Lung microvascular endothelial cell (primary cell): Measurements from ENCODE around the gene TRIM61. TPM values are rescaled to one million over a fixed set of nuclear protein-coding genes. Genes with fewer than 3 reads are reported as not detected.
"Not testable (repeated sequence)": the region's sequence is repeated elsewhere in the genome, so short reads cannot be mapped to it uniquely, and the experiment has no call there.

ENCODE experiments used
- DNase-seq, 2 donors: peaks; one replicate each; pipeline versions ENCODE4 v3.0.0 to v3.0.0-alpha.2; 2010; ENCODE audit warnings: low read depth in 2 of 2
- total RNA-seq: library from RNA; depleted of rRNA; stranded (reverse); fragments of >200 nt; gene quantifications from 2 replicates; pipeline ENCODE4 v1.2.1, GENCODE V29; 2014

Gene TRIM61
- total RNA-seq, result not detected in 2 replicates

DNA sequence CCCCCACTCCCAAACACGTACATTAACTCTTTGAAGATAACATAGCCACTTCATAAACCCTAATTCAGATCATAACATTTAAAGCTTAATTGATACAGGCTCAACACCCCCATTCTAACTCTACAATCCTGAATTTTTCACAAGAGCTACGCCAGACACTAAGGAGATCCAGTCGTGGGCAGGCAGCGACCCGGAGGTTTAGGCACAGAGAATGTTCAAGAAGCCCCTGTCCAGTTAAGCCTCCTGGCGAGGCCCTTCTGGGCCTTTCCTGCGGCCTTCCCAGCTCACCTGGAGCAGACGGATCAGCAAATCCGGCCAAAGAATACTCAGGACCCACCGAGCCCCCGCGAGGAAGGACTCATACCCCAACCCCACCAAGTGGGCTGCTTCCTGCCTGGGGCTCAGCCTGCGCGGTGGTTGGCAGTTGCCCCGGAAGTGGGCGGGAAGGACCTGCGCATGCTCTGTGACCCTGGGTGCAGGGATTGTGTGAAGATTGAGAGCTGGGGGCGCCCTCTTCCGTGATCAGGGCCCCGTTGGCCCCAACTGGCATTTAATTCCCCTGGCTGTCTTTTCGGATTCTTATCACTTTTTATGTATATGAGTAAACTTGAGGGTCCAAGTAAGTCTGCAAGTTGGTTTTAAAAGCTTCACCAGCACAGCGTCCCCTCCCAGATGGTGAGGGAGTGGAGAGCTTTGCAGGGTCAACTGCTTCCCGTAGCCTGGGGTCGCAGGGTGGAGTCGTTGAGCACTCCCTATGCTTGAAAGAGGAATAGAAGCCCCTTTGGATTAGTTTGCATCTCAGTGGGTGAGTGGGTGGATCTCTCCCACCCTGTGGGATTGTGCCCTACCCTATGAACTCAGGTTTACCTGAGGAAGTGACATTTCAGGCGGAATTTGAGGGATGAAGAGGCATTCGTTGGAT, at the start of gene TRIM61:
Gene TRIM61, minus strand, starts transcription at position 415 of the 922 bp plus-strand sequence. CDS start 7,655 bp downstream, outside the sequence.
- DNase-seq, result no peak

DNA sequence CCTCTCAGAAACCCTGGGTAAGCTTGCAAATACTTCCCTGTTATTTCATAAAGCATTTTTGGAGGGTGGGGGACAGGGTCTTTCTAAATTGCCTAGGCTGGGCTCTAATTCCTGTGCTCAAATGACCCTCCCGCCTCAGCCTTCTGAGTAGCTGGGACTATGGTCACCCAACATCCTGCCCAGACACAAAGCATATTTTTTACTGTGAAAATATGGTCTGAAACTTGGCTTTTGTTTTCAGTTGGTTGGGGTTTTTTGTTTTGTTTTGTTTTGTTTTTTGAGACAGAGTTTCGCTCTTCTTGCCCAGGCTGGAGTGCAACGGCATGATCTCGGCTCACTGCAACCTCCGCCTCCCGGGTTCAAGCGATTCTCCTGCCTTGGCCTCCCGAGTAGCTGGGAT, 48.3 kb upstream of the TRIM61 start:
- not testable (repeated sequence) for DNase-seq

DNA sequence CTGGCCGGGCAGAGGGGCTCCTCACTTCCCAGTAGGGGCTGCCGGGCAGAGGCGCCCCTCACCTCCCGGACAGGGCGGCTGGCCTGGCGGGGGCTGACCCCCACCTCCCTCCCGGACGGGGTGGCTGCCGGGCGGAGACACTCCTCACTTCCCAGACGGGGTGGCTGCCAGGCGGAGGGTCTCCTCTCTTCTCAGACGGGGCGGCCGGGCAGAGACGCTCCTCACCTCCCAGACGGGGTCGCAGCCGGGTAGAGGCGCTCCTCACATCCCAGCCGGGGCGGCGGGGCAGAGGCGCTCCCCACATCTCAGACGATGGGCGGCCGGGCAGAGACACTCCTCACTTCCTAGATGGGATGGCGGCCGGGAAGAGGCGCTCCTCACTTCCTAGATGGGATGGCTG, 42.5 kb upstream of the TRIM61 start:
- DNase-seq, result not testable (repeated sequence)

DNA sequence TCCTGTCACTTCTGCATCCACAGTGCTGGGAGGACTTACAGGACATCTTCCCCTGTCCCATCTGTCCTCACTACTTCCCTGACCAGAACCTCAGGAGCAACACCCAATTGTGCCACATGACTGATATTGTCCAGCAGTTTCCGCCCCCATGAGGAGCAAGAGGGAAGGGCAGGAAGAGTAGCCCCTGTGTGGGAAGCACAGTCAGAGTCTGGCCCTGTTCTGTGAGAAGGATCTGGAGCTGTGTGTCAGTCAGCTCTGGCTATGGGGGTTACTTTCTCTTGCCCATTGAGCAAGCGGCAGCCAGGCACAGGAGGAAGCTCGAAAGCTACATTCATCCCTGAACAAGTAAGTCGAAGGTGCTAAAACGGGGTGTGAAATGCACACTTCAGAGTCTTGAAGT, 39.5 kb upstream of the TRIM61 start:
- peak in 1 of 2 donors; percentile 1 for DNase-seq

DNA sequence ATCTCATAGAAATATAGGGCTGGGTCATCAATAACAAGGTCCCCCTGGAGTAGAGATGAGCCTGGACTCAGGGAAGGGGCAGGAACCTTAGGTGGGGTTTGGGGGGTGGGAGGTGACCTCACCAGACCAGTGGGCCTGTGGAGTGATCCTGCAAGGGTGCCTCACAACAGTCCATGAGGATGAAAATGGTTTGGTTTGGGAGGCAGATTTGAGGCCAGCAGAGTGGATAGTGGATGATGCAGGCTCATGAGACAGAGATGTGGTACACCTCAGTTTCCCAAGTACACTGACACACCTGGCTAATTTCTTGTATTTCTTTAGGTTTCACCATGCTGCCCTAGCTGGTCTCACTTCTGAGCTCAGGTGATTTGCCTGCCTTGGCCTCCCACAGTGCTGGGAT, 36.2 kb upstream of the TRIM61 start:
- no peak for DNase-seq

DNA sequence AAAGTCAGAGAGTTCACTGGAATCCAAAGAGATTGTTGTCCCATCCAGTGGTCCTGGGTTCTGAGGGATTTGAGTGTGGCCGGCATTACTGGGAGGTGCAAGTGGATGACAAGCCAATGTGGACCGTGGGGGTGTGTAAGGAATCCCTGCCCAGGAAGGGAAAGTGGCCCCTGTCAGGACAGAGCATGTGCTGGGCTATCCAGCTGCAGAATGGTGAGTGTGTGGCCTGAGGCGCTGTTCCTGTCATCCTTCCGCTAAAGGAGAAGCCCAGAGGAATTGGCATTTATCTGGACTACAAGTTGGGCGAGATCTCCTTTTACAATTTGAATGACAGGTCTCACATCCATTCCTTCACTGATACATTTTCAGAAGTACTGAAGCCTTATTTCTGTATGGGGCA, 33.9 kb upstream of the TRIM61 start:
- no peak for DNase-seq

DNA sequence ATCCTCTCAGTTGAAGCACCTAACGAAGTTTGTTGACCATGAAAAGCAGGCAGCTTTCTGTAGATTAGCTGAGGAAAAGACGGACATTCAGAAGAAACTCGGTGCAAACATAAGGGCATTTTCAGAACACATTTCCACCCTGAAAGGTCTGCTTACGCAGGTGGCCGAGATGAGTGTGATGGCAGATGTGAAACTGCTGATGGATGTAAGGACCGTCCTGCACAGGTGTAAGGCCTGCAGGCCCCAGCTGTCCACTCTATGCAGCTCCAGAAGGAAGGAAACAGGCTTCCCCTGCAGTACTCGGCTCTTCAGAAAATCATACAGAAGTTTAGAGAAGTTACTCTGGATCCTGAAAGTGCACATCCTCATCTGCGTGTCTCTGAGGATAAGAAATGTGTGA, 33.5 kb upstream of the TRIM61 start:
- DNase-seq, result no peak

DNA sequence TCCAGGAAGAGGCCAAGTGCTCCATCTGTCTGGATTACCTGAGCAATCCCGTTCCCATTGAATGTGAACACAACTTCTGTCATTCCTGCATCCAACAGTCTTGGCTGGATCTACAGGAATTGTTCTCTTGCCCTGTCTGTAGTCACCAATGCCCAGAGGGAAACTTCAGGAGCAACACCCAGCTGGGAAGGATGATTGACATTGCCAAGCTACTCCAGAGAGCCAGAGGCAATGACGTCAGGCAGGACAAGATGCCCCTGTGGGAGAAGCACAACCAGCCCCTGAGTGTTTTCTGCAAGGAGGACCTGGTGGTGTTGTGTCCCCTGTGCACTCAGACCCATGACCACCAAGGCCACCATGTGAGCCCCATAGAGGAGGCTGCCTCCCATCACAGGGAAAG, 33.0 kb upstream of the TRIM61 start:
- DNase-seq, result no peak

DNA sequence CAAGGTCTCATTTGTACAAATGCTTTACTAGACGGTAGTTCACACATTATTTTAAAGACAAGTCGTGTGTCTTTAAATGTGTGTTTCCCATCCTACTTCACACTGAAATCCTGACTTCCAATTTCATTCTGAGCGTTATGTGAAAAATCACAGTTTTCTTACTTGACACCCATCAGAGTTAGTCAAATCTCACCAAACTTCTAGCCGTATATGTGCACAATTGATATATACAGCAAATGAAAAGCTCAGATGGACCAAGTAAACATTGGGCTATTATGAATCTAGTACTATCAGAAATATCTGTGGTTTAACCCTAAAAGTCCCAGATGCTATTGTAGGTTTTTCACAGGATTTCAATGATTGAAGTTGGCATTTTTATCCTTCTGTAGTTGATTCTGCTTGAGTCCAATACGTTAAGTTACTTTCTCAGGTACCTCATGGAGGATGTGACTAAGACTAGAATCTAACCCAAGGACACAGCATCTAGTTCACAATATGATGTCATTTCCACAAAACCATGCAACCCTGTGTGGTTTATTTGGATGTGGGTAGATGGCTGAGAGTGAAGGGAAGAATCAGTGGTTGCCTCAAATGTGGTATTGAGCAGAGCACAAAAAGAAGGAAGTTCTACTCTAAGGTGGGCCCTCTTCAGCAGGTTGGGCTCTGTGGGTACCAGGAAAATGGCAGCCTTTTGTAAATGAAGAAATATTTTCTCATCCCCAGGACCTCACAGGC, 32.2 kb upstream of the TRIM61 start:
- no peak for DNase-seq

DNA sequence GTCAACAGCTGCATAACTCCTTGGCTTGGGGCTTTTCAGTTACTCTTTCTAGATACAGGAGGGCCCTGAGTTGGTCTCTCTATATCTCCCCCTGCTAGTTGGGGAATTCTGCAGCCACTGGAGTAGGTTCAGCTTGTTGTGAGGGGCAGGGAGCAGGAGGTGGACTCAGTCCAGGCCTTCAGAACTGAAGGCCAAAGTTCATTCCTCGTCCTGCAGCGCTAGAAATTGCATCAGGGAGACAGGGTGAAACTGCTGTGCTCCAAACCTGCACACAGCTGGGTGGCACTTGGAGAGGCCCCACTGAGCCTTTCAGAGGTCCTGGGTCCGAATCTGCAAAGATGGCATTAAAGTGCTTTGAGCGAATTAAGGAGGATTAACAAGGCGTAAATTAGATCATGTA, 29.4 kb upstream of the TRIM61 start:
- DNase-seq, result no peak

DNA sequence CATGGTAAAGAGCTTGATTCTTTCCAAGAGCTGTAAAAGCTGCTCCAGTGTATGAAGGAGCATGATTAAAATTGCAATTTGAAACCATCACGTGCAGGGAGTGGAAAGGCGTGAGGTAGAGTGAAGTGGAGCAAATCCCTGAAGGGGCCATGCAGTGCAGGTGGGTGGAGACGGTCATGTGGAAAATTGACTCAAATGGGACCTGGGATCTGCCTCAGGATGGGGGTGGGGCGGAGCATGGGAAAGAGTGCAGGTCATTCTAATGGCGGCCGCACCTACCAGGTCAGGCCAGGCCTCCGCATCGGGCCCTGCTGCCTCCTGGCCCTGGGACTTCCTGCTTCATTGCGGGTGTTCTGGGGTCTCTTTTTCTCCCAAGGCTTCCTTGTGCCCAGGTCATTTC, 29.0 kb upstream of the TRIM61 start:
- no peak for DNase-seq

DNA sequence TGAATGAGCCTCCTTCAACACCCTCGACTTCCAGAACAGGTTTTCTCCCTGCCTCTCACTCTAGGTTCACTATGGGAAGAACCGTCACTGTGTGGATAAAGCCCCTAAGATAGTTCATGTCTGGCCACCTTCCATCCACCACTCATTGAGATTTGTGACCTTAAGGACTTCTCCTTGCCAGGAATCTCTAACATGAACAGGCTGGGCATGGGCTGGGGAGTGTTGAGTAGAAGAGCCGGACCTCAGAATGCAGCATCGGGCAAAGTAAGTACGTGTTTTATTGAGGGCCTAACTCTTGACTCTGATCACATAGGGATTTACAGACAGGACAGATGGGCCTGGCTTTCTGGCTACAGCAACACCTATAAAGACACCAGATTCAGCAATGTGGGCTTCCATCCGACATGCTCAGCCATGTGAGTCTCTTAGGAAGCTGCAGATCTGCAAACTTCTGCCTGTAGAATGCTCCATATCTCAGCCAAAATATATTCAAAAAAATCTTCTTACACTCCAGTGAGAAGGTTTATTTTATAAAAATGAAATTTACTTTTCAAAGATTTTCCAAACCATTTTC, 28.0 kb upstream of the TRIM61 start:
- no peak for DNase-seq

DNA sequence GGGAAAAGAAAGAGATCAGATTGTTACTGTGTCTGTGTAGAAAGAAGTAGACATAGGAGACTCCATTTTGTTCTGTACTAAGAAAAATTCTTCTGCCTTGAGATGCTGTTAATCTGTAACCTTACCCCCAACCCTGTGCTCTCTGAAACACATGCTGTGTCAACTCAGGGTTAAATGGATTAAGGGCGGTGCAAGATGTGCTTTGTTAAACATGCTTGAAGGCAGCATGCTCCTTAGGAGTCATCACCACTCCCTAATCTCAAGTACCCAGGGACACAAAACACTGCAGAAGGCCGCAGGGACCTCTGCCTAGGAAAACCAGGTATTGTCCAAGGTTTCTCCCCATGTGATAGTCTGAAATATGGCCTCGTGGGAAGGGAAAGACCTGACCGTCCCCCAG, 24.5 kb upstream of the TRIM61 start:
- not testable (repeated sequence) for DNase-seq

DNA sequence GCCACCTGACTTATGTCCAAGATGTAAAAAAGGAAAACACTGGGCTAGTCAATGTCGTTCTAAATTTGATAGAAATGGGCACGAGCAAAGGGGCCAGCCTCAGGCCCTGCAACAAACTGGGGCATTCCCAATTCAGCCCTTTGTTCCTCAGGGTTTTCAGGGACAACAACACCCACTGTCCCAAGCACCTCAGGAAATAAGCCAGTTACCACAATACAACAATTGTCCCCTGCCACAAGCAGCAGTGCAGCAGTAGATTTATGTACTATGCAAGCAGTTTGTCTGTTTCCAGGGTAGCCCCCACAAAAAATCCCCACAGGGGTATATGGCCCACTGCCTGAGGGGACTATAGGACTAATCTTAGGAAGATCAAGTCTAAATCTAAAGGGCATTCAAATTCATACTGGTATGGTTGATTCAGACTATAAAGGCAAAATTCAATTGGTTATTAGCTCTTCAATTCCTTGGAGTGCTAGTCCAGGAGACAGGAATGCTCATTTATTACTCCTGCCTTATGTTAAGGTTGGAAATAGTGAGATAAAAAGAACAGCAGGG, 21.1 kb upstream of the TRIM61 start:
- not testable (repeated sequence) for DNase-seq

DNA sequence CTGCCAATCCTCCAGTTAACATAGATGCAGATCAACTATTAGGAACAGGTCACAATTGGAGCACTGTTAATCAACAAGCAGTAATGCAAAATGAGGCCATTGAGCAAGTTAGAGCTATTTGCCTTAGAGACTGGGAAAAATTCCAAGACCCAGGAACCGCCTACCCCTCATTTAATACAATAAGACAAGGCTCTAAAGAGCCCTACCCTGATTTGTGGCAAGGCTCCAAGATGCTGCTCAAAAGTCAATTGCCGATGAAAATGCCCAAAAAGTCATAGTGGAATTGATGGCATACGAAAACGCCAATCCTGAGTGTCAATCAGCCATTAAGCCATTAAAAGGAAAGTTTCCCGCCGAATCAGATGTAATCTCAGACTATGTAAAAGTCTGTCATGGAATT, 20.5 kb upstream of the TRIM61 start:
- DNase-seq, result no peak

DNA sequence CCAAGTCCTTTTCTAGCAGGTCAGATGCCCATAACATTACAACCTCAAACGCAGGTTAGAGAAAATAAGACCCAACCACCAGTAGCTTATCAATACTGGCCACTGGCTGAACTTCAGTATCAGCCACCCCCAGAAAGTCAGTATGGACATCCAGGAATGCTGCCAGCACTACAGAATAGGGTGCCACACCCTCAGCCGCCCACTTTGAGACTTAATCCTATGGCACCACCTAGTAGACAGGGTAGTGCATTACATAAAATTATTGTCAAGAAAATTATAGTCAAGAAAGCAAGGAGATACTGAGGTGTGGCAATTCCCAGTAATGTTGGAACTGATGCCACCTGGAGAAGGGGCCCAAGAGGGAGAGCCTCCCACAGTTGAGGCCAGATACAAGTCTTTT, 19.9 kb upstream of the TRIM61 start:
- no peak for DNase-seq

DNA sequence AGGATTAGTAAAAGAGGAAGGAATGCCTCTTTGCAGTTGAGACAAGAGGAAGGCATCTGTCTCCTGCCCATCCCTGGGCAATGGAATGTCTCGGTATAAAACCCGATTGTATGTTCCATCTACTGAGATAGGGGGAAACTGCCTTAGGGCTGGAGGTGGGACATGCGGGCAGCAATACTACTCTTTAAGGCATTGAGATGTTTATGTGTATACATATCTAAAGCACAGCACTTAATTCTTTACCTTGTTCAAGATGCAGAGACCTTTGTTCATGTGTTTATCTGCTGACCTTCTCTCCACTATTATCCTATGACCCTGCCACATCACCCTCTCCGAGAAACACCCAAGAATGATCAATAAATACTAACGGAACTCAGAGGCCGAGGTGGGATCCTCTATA, 18.7 kb upstream of the TRIM61 start:
- not testable (repeated sequence) for DNase-seq

DNA sequence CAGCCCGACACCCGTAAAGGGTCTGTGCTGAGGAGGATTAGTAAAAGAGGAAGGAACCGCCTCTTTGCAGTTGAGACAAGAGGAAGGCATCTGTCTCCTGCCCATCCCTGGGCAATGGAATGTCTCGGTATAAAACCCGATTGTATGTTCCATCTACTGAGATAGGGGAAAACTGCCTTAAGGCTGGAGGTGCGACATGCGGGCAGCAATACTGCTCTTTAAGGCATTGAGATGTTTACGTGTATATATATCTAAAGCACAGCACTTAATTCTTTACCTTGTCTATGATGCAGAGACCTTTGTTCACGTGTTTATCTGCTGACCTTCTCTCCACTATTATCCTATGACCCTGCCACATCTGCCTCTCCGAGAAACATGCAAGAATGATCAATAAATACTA, 13.3 kb upstream of the TRIM61 start:
- not testable (repeated sequence) for DNase-seq

DNA sequence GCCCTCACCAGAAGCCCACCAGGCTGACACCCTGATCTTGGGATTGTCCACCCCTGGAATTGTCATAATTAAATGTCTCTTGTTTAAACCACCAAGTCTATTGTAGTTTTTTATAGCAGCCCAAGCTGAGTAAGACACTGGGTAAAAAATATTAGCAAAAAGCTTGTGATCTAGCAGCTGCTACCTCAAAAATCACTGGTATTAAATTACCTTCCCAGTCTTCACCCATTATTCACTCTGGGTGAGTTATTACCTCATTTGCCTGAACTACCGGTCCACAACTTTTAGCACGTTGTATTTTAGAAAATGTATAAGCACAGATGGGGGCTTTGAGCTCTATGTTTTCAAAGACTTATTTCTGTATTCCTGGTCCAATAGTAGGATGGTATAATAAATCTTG, 12.0 kb upstream of the TRIM61 start:
- no peak for DNase-seq

DNA sequence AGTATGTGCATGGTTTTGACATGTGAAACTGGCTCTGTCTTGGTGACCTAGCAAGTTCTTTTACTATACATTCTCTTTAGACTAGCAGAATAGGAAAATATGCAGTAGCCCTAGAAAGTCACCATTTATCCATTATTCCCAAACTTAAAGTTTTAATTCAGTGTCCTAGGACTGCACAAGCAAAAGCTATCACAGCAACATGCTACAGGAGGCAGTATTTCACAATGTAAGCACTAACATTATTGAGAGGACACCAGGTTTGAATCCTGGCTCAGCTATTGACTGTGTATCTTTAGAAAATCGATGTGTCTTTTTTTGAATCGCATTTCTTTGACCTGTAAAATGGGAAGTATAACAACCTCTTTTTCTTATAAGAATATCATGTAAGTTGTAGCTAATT, 5.5 kb downstream of the TRIM61 start:
- not testable (repeated sequence) for DNase-seq

DNA sequence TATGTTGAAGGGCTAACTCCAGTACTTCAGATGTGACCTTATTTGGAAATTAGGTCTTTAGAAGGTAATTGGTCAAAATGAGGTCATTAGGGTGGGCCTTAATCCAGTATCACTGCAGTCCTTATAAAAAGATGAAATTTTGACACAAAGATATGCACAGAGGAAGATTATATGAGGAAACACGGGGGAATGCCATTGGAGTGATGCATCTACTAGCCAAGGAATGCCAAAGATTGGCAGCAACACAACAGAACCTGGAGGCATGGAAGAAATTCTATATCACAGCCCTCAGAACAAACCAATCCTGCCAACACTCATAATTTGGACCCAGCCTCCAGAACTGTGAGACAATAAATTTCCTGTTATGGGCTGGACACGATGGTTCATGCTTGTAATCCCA, 17.6 kb downstream of the TRIM61 start:
- no peak for DNase-seq

DNA sequence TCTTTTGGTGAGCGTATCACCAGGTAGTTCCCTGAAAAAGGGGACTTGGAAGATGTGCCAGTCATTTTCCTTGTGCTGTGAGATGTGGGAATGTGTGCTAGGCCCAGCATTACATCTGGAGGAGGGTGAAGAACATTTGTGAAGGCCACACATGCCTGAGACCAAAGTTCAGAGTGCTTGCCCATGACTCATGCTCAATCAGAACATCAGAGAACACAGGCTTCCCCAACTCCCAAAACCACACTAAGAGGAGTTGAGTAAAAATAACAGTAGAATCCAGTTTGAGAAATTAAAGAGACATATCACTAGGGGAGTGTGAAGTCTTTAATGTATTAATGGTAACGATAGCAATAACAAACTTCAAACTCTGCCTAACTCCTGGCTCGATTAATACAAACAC, 18.0 kb downstream of the TRIM61 start:
- not testable (repeated sequence) for DNase-seq
